Suprapubic skin (tissue), 4 donors: ENCODE measurements around the gene COL25A1.

Experiments
- POLR2A ChIP-seq, 2 donors: fragments of 450-650 bp; IDR thresholded peaks; one replicate each; pipeline ENCODE4 v1.6.1; 2017; ENCODE audit warnings: antibody characterized with exemption in 2 of 2, mild to moderate bottlenecking in 2 of 2, moderate library complexity in 2 of 2
- POLR2AphosphoS5 ChIP-seq, 3 donors: sonication (generic); formaldehyde crosslinking; IDR thresholded peaks; one replicate each; pipeline ENCODE4 v1.6.1; 2017; ENCODE audit warnings: antibody characterized with exemption in 3 of 3
- TF ChIP-seq, protein P1 (sequence below), 2 donors: fragments of 200-600 bp in 1 of 2; fragments of 450-650 bp in 1 of 2; sonication (generic) in 1 of 2; IDR thresholded peaks; one replicate each; pipeline ENCODE4 v1.5.1; 2016 to 2019; ENCODE audit warnings: antibody characterized with exemption in 2 of 2, mild to moderate bottlenecking in 1 of 2, moderate library complexity in 1 of 2

DNA sequence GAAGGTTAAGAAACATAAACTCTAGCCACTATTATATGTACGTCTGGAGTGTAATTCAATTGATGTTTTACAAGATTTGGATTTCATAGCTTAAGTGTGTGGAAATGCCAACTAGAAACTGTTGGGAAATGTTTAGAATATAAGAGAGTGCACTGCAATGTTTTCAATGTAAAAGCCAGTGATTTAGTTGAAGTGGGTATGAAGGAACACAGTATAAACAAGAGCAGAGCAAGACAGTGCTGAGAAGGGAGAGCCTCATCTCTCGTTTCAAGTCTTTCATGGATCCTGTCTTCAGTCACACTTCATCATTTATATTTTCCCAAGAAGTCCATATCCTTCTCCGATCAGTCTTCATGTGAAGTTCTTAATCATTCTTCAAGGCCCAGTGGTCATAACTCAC lies 375.7 kb downstream of the COL25A1 start:
- TF ChIP-seq, protein P1, sequence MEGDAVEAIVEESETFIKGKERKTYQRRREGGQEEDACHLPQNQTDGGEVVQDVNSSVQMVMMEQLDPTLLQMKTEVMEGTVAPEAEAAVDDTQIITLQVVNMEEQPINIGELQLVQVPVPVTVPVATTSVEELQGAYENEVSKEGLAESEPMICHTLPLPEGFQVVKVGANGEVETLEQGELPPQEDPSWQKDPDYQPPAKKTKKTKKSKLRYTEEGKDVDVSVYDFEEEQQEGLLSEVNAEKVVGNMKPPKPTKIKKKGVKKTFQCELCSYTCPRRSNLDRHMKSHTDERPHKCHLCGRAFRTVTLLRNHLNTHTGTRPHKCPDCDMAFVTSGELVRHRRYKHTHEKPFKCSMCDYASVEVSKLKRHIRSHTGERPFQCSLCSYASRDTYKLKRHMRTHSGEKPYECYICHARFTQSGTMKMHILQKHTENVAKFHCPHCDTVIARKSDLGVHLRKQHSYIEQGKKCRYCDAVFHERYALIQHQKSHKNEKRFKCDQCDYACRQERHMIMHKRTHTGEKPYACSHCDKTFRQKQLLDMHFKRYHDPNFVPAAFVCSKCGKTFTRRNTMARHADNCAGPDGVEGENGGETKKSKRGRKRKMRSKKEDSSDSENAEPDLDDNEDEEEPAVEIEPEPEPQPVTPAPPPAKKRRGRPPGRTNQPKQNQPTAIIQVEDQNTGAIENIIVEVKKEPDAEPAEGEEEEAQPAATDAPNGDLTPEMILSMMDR (IDR thresholded peaks at IDR 0.05) = no peak
- TF ChIP-seq POLR2A (IDR thresholded peaks at IDR 0.05) (no peak), POLR2AphosphoS5 (IDR thresholded peaks at IDR 0.05) (no peak)
